Subcutaneous abdominal adipose tissue (tissue), 5 donors: Measurements from ENCODE around the gene NINJ2.
A peak's percentile ranks its signal among the peaks of the same experiment; 100 is the strongest.
"Not testable (repeated sequence)": the region's sequence is repeated elsewhere in the genome, so short reads cannot be mapped to it uniquely, and the experiment has no call there.

ENCODE experiments used
- H3K27ac ChIP-seq: one replicate; pipeline ENCODE4 v1.7.0; 2013; ENCODE audit warnings: low read depth, mild to moderate bottlenecking, inconsistent platforms, low read length, moderate library complexity
- H3K27me3 ChIP-seq, 5 donors: one replicate each; pipeline ENCODE4 v1.7.0; 2013; ENCODE audit warnings: low read length in 5 of 5, inconsistent platforms in 1 of 5; ENCODE audit not compliant: control insufficient read depth in 5 of 5, insufficient read depth in 4 of 5
- H3K36me3 ChIP-seq, 5 donors: one replicate each; pipeline ENCODE4 v1.7.0; 2013; ENCODE audit warnings: low read length in 5 of 5; ENCODE audit not compliant: control insufficient read depth in 5 of 5, insufficient read depth in 5 of 5
- H3K4me1 ChIP-seq, 5 donors: one replicate each; pipeline ENCODE4 v1.7.0; 2013; ENCODE audit warnings: low read length in 5 of 5, mild to moderate bottlenecking in 3 of 5, moderate library complexity in 1 of 5; ENCODE audit not compliant: control insufficient read depth in 5 of 5, insufficient read depth in 5 of 5
- H3K4me3 ChIP-seq, 5 donors: one replicate each; pipeline ENCODE4 v1.7.0; 2013; ENCODE audit warnings: low read length in 5 of 5, low read depth in 1 of 5
- H3K9ac ChIP-seq, 5 donors: one replicate each; pipeline ENCODE4 v1.7.0; 2013; ENCODE audit warnings: low read length in 5 of 5, mild to moderate bottlenecking in 4 of 5, moderate library complexity in 3 of 5
- H3K9me3 ChIP-seq, 5 donors: one replicate each; pipeline ENCODE4 v1.7.0; 2013; ENCODE audit warnings: low read length in 5 of 5; ENCODE audit not compliant: control insufficient read depth in 5 of 5
- donor health status: healthy.
- donor health status: healthy.
- donor health status: healthy.
- donor health status: healthy.
- donor health status: healthy.

The NINJ2 gene

DNA sequence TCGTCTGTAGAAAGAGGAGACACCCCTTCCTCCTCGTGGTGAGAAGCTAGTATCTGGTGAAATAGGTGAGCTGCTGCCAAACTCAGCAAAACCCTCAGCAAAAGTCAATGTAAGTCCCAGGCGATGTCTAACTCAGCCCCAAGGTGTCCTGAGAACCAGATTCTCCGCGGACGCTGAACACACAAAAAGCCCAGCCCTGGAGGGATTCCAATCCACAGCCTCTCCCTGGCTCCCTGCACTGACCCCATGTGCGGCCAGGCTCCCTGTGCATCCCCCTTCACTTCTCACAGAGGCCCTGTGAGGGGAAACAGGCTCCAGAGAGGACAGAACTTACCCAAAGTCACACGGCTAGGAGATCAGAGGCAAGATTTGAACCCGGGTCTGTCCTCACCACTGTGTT, 81.5 kb downstream of the NINJ2 start:
- H3K4me1 ChIP-seq, result peaks cover 0 to 10% (median 2%) of the 10 kb centered on the region in 5 donors
- H3K9ac ChIP-seq, result no peak overlapping the region
- no peaks in the 10 kb centered on the region for H3K36me3 ChIP-seq
- H3K9me3 ChIP-seq, result no peaks in the 10 kb centered on the region
- H3K27ac ChIP-seq, result no peak overlapping the region
- no peaks in the 10 kb centered on the region for H3K27me3 ChIP-seq
- no peak overlapping the region for H3K4me3 ChIP-seq

DNA sequence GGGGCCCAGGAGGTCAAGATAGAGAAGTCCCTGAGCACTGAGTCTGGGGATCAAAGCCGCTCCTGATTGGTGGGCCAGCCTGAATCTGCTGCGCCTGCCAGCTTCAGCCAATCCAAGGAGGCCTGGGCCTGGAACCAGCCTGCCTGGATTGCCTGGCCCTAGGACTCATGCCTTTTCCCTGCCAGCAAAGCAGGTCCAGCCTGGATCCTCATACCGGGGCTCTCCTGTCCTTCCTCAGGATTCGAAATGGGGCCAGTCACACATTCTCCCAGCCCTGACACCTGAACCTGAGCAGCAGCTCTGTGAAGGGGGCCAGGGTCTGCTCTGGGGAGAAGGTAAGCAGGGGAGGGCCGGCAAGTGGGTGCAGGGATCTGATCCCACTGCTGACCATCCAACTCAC, 81.9 kb downstream of the NINJ2 start:
- Histone ChIP-seq H3K4me1 (peaks cover 0 to 14% (median 6%) of the 10 kb centered on the region in 5 donors), H3K27me3 (no peaks in the 10 kb centered on the region), H3K9me3 (no peaks in the 10 kb centered on the region), H3K36me3 (no peaks in the 10 kb centered on the region), H3K27ac (no peak overlapping the region), H3K4me3 (no peak overlapping the region), H3K9ac (no peak overlapping the region)

DNA sequence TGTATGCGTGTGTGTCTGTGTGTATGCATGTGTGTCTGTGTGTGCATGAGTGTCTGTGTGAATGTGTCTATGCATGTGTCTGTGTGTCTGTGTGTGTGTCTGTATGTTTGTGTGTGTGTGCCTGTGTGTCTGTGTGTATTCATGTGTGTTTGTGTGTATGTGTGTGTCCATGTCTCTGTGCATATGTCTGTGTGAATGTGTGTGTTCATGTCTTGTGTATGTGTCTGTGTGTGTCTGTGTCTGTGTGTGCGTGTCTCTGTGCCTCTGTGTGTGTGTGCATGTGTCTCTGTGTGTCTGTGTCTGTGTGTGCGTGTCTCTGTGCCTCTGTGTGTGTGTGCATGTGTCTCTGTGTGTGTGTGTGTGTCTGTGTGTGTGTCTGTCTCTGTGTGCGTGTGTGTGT, 82.4 kb downstream of the NINJ2 start:
- H3K9ac ChIP-seq, result no peak overlapping the region
- no peak overlapping the region for H3K27ac ChIP-seq

DNA sequence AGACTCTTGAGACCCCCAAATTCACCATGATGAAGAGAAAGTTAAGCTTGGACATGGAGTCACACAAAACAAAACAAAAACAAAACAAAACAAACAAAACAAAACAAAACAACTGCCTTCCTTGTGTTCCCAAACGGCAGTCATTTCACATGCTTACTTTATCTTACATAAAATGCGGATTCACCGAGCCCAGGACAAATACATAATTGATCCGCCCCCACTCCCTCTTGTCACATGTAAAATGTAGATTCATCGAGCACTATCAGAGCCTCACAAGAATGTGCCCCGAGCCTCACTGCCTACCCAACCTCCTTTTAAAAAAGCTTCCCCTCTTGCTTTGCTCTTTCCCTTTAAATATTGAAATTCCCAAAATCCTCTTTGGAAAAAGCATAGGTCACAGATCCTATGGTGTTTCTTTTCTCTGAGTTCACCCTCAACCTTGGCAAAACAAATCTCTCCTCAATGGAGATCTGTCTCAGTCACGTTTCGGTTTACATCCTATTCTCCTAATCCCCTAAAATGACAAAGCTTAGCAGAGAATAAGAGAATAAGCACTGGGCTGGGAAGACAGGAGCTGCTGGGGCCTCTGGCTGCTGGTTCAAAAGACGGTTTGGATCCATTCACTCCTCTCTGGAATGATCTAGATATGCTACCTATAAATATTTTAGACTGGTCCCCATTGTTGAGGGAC, 83.7 kb downstream of the NINJ2 start:
- Histone ChIP-seq H3K9me3 (no peaks in the 10 kb centered on the region), H3K4me3 (no peak overlapping the region), H3K27ac (no peak overlapping the region), H3K27me3 (no peaks in the 10 kb centered on the region), H3K36me3 (no peaks in the 10 kb centered on the region), H3K4me1 (peaks cover 3 to 31% (median 23%) of the 10 kb centered on the region in 5 donors), H3K9ac (no peak overlapping the region)

More for the DNA sequence above, 82.4 kb downstream of the NINJ2 start:
- H3K4me3 ChIP-seq, result no peak overlapping the region
- no peaks in the 10 kb centered on the region for H3K36me3 ChIP-seq
- no peaks in the 10 kb centered on the region for H3K9me3 ChIP-seq
- no peaks in the 10 kb centered on the region for H3K27me3 ChIP-seq
- H3K4me1 ChIP-seq, result peaks cover under 1 to 19% (median 11%) of the 10 kb centered on the region in 5 donors

DNA sequence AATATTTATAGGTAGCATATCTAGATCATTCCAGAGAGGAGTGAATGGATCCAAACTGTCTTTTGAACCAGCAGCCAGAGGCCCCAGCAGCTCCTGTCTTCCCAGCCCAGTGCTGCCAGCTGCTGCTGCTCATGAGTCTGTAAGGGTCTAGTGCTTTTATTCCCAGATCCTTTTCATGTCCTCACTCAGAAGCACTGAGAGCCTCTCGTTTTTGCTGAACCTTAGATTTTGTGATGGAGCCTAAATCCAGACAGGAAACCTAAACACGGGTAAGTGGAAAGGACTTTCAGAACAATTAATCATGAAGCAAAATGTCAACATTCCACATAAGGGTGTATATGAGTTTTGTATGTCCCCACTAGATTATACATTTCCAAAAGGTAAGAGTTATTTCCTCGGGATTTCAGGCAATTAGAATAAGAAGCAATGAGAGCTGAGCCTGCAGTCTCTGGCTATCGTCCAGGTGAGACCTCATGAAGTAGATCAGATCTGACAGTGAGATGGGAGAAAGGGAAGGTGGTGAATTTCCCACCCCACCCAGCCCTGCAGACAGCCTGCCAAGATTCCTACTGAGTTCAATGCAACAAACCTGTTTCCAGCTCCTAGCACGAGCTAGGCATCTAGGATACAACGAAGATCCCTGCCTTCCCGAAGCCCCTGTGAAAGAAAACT, 84.4 kb downstream of the NINJ2 start:
- Histone ChIP-seq H3K4me3 (no peak overlapping the region), H3K9ac (no peak overlapping the region), H3K4me1 (peaks cover 3 to 35% (median 28%) of the 10 kb centered on the region in 5 donors), H3K27me3 (no peaks in the 10 kb centered on the region), H3K36me3 (no peaks in the 10 kb centered on the region), H3K9me3 (no peaks in the 10 kb centered on the region), H3K27ac (no peak overlapping the region)

DNA sequence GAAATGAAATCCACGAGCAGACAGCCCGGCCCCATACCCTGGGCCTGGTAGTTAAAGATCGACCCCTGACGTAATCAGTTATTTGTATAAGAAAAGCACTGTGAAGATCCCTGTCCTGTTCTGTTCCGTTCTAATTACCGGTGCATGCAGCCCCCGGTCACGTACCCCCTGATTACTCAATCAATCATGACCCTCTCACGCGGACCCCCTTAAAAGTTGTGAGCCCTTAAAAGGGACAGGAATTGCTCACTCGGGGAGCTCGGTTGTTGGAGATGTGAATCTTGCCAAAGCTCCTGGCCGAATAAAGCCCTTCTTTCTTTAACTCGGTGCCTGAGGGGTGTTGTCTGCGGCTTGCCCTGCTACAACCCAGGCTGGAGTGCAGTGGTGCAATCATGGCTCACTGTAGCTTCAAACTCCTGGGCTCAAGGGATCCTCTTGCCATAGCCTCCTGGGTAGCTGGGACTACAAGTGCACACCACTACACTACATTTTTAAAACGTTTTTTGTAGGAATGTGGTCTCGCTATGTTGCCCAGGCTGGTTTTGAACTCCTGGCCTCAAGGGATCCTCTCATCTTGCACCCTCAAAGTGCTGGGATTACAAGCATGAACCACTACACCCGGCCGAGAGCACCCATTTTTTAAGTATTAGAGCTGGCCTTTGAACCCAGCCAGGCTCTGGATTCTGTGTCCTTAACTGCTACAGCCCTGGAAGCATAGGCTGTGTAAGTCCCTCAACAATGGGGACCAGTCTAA, 85.1 kb downstream of the NINJ2 start:
- H3K36me3 ChIP-seq, H3K27ac ChIP-seq, H3K9ac ChIP-seq, H3K4me3 ChIP-seq, H3K27me3 ChIP-seq, H3K9me3 ChIP-seq: not testable (repeated sequence)
- peaks cover 3 to 35% (median 31%) of the 10 kb centered on the region in 5 donors for H3K4me1 ChIP-seq

DNA sequence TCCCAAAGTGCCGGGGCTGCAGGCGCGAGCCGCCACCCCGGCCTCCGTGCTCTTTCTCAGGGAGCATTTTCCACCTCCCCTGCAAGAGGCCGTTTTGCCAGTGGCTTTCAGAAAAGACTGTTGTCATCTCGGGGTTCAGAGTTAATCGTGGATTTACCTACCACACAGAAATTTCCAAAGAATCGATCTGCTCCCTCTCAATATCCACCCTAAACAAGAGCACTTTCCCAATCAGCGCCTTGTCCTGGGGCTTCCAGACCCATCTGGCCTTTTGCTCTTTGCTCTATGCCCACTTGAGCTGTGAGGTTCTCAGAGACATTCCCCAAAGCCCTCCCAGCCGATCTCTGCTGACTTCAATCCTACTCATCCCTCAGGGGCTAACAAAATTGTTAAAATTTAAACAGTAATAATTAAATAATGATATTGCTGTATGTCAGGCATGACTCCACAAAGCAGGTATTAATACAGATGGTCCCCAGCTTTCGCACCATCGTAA, 86.6 kb downstream of the NINJ2 start:
- H3K9me3 ChIP-seq, result no peaks in the 10 kb centered on the region
- H3K4me3 ChIP-seq, result peak overlapping the region in 2 of 5 donors; percentile 27 to 28
- H3K4me1 ChIP-seq, result peaks cover 9 to 46% (median 41%) of the 10 kb centered on the region in 5 donors
- peak overlapping the region in 3 of 5 donors; percentile 6 to 60 (median 16) for H3K9ac ChIP-seq
- H3K36me3 ChIP-seq, result no peaks in the 10 kb centered on the region
- peak overlapping the region; percentile 87 for H3K27ac ChIP-seq
- H3K27me3 ChIP-seq, result no peaks in the 10 kb centered on the region

DNA sequence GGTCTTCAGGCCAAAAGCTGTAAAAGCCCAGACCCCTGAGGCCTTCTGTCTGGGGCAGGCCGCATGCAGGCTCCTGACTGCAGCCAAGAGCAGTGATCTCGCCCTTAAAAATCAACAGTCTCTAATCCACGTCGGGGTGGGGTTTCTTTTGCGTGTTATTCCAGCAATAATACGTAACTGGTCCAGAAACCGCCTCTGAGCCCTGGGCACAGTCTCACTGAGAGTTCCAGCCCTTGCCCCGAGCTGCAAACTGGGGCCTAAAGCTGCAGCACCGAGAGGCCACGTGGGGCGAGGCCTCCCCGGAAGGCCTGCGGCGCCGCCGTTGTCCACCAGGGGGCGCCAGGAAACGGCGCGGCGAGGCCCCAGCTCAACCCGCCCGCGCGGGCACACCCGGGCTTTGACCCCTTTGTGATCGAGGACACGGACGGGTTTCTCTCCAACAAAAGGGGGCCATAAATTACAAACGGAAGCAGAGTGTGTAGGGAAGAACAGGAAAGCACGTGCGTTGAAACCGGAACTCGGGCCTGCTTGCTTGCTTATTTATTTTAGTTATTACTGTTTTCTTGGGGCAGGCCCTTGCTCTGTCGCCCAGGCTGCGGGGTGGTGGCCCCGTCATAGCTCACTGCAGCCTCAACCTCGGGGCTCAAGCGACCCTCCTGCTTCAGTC, 87.2 kb downstream of the NINJ2 start:
- peak overlapping the region; percentile 87 for H3K27ac ChIP-seq
- H3K9ac ChIP-seq, result peak overlapping the region in 3 of 5 donors; percentile 21 to 67 (median 30)
- no peaks in the 10 kb centered on the region for H3K9me3 ChIP-seq
- H3K4me3 ChIP-seq, result peak overlapping the region in 4 of 5 donors; percentile 22 to 36 (median 28)
- H3K36me3 ChIP-seq, result no peaks in the 10 kb centered on the region
- no peaks in the 10 kb centered on the region for H3K27me3 ChIP-seq
- peaks cover 14 to 52% (median 47%) of the 10 kb centered on the region in 5 donors for H3K4me1 ChIP-seq

DNA sequence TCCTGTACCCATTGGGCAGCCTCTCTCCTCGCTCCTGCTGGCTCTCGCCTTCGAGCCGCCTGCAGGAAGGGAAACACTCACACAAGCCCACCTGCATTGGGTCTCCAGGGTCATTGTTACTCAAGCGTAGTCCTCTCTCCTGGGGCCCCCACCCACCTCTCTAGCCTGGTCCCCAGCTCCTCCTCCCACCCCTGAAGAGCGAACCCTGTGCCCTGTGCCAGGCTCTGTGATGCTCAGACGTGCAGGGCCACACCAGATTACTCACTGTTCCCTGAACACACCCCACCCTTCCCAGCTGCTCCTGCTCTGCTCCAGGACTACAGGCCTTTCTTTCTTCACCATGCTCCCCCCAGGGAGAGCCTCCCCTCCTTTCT, 88.1 kb downstream of the NINJ2 start:
- Histone ChIP-seq H3K9me3 (no peaks in the 10 kb centered on the region), H3K4me1 (peaks cover 17 to 61% (median 54%) of the 10 kb centered on the region in 5 donors), H3K27ac (peak overlapping the region; percentile 87), H3K27me3 (no peaks in the 10 kb centered on the region), H3K4me3 (no peak overlapping the region), H3K36me3 (no peaks in the 10 kb centered on the region), H3K9ac (peak overlapping the region in 2 of 5 donors; percentile 30 to 67)
